ENCODE measurements around the gene CLTCL1. TPM values are rescaled to one million over a fixed set of nuclear protein-coding genes. Genes with fewer than 3 reads are reported as not detected.
"Not testable (repeated sequence)": the region's sequence is repeated elsewhere in the genome, so short reads cannot be mapped to it uniquely, and the experiment has no call there.

Gene CLTCL1
- total RNA-seq, 1 donor from 2014 or later, result 24.5 TPM

DNA sequence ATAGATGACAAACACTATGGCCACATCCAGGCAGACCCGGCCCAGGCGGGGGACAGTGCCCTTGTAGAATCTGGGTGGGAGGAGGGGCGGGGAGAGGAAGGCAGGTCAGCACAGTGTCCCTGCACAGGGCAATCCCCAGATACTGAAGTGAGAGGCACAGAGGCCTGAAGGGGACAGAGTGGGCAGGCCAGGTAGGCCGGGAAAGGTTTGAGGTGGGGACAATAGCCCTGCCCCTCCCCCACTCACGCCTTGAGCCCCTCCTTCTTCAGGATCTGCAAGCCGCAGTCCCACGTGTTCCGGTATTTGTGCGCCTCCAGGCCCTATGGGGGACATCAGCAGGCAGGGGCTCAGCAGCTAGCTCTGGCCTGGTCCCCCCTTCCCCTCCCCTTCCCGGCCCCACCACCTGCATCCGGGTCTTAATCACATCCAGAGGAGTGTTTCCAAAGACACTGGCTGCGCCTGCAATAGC, 115.3 kb downstream of the CLTCL1 start:
- DNase-seq (ENCODE audit: low read depth), result no peak

DNA sequence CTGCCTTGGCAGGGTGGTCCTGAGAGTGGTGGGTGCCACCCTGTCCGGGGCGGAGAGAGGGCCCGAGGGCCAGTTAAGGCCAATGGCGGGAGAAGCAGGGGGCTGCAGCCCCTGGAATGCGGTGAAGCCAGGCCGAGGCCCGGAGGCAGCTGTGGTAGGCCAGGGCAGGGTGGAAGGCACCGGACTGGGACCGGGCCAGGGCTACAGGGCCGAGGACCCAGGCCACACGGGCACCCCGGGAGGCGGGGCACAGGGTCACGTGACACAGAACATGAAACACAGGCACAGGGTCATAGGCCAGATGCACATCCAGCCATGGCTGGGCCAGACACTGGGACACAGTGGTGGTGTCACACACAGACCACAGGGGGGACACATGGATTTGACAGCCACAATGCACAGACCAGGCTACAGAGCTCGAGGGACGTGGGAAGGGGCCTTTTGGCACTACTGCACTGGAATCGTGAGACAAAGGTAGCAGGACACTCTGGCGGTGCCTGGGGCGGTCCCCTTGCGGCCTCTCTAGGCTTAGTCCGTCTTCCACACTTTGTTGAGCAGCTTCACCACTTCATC, 115.8 kb downstream of the CLTCL1 start:
- DNase-seq (ENCODE audit: low read depth), result no peak

DNA sequence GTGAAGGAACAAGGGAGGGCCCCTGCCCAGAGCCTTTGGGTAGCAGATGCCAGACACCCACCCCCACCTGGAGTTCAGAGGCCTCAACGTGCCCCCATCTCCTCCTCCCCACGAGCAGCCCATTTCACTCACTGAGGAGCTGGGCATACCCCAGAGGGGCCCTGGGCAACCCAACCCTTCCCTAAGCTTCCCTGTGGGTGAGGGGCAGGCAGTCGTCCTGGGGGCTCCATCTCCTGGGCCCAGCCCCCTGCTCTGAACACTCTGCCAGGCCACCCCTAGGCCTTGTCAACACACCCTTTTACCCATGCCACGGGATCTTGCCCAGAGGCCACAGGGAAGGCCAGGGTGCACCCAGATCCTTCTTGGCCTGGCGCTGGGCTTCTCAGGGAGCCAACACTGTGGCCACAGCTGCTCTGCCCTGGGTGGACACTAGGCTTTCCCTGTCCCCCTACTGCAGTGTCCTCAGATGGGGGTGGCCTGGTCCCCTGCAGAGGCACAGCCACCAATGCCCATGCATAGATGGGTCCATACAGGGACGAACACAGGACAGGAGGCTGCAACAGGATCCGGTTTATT, 116.4 kb downstream of the CLTCL1 start:
- no peak for DNase-seq (ENCODE audit: low read depth)

DNA sequence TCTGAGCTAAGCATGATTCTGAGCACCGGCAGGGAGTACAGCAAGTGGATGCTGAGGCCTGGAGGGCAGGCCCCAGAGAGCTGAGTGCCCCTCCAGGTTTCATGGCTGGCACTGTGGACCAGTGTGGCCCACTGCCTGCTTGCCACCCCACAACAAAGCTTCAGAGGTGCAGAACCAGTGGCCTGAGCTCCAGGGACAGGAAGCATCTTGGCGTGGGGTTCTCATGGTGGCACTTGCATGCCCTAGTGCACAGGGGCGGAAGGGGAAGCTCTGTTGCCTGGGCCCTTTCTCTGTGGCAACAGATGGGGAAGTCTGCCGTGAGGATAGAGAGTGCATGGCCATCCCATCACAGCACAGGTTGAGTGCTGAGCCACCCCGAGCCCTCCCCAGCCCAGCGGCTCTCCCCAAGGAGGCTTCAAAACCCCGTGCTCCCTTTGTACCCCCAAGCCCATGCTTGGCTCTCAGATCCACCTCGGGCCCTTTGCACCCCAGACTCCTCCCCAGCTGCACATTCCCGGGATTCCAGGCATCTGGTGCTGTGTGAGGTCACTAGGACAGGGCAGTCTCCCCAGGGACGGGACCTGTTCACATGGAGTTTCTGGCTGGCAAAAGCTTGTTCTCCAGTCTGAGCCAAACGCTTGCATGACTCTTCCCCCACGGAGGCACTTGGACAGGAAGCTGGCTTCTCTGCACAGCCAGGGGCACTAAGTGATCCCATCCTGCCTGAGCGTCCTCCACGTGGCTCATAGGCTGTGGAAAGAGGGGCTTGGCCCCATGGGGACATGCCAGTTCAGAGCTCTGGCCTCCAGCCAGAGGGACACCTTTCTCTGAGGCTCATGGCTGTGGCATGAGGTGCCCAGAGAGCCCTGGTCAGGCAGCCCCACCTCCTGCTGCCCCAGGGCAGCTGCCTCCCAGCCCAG, 117.2 kb downstream of the CLTCL1 start:
- peak; percentile 47 for DNase-seq (ENCODE audit: low read depth)

DNA sequence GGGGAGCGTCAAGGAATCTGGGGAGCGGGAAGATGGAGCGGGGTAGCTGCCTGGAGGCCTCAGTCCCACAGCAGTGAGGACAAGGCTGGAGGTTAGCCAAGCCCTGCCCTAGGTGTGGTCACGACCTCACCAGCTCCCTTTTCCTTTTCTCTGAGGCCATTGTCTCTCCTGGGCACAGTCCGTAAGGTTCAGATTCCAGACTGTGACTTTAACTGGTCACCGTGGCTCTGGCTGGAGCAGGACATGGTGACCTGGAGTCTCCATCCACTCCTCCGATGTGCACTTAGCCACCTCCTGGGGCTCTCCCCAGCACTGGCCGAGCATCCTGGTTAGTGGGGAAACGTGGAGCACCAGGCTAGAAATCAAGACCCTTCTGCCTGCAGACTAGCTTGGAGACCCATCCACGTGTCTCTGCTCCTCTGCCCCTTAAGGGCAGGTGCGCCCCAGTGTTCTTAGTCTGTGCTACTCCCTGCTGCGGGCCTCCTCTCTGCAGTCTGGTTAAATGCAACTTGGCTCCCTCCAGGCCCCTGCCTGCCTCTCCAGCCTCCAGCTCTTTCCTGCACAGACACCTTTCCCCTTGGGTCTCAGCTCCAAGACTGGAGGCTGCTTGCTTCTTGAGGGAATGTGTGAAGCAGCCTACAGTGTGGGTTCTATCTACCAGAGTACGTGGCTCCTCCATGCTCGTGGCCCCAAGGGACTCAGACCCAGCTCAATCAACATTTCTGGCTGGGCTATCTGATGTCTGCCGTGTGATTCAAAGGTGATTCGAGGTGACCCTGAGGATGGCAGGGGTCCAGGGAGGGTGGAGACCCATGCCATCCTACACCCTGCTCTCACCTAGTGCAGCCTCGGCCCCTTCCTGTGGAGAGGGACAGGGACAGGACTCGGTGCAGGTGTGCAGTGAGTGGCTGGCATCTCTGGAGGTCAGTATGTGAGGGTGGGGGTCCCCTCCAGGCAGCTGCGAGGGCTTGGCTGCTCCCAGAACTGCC, 118.2 kb downstream of the CLTCL1 start:
- no peak for DNase-seq (ENCODE audit: low read depth)

DNA sequence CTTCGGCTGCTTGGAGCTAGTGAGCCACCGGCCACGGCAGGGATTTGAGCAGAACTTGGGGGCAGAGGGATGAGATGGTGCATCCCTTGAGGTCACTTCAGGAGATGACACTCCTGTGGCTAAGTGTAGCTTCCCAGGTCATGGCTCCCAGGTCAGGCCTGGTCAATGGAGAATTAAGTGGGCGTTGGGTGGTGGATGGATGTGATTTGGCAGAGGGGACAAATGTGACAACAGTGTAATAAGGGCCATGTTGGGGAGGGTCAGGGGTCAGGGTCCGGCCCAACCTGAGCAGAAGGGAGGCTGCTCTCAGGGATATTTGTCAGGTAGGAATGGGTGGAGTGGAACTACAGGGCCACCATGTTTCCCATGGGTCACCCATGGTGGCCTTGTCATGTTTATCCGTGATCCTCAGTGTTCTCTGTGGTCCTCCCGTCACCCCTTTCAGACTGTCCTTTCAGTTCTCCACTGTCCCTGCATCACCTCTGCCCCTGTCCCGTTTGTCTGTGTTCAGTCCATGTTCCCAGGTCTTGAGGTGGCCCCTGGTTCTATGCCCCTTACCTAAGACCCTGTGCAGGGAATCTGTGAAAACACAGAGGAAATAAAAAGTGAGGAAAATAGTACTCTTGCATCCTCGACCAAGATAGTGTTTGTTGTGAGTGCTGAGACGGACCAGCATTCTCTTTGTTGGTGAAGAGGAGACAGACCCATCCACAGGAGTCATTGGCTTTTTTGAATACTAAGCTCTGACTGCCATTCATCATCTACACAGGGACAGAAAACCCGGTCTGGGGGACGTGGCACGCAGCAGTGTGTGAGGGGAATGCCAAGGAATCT, 119.1 kb downstream of the CLTCL1 start:
- DNase-seq (ENCODE audit: low read depth), result no peak

DNA sequence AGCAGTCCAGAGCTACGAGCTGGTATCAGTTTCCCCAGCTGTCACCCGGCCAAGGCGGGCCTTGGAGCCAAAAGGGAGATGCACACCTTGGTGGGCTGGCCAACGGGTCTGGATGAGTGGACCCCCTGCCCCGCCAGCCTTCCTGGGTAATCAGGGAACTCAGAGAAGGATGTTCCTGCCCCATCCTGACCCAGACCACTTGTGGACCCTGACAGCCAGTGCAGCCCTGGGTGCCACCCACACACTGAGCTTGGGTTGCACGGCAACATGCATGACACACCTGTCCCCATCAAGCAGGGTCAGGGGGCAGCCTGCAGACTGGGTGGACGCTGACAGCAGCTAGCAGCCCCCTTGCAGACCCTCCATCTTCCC, 121.6 kb downstream of the CLTCL1 start:
- DNase-seq (ENCODE audit: low read depth), result no peak

DNA sequence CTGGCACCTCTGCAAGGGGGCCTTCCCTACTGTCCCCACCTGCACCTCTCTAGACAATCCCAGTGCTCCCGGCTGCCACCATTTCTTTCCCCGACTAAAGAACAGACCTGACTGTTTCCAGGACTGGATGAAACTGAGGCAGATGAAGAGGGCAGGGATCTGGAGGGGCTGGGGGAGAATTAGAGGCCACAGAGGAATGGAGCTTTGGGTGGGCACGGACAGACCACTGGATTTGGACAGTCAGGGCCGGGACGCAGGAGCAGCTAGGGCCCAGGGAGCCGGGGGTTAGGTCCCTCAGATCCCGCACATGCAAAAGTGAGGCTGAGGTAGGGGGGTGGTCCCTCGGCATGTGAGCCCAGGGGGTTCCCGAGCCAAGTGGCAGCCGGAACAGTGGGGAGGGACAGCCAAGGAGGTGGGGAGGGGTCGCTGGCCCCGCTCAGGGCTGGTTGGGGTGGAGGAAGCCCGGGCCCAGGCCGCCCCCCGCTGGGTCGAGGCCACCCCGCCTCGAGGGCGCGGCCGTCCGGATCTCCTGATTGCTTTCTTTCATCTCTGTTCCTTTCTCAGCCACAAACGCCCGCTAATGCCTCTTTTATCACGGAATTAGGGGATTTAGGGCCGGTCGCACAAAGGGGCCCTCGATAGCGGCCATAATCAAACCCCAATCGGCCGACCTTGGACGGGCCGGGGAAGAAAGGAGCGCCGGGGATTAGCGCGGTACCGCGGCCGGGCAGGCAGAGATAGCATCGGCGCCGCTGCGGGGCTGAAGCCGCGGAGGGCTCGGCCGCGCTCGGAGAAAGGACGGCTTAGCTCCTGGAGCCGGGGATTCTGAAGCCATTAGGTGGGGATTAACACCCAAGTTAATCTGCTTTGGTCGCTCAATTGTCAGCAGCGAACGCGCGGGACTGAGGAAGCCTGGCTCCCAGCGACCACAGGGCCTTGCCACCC, 122.2 kb downstream of the CLTCL1 start:
- DNase-seq (ENCODE audit: low read depth), result no peak

DNA sequence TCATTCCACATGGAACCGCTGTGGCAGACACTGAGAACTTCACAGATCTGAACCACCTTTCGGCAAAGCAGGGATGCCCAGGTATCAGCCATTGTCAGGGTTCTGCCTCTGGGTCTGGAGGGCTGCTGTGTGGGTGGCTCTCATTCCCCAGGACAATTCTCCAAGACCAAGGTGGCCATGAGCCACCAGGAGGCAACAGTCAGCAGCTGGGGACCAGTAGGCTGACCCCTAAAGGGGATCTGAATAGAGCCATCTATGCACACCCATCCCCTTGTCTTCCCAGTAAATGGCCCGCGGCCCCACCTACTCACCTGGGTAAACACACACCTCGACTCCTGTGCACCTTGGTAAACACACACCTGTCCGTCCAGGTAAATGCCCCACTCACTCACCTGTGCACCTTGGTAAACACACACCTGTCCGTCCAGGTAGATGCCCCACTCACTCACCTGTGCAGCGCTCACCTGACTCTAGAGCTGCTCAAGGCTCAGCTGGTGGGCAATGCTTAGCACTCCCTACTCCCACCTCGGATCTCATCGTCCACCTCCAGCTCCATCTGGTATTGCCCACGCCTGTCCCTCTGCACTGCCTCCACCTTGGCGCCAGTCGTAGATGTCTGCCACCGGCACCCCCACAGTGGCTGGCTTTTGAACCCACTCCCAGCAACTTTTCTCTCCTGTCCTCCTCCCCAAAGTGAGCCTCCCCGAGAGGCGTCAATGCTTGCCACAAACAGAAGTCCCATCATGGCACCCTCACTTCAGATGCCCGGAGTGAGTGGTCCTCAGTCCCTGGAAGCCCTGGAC, 123.2 kb downstream of the CLTCL1 start:
- no peak for DNase-seq (ENCODE audit: low read depth)

DNA sequence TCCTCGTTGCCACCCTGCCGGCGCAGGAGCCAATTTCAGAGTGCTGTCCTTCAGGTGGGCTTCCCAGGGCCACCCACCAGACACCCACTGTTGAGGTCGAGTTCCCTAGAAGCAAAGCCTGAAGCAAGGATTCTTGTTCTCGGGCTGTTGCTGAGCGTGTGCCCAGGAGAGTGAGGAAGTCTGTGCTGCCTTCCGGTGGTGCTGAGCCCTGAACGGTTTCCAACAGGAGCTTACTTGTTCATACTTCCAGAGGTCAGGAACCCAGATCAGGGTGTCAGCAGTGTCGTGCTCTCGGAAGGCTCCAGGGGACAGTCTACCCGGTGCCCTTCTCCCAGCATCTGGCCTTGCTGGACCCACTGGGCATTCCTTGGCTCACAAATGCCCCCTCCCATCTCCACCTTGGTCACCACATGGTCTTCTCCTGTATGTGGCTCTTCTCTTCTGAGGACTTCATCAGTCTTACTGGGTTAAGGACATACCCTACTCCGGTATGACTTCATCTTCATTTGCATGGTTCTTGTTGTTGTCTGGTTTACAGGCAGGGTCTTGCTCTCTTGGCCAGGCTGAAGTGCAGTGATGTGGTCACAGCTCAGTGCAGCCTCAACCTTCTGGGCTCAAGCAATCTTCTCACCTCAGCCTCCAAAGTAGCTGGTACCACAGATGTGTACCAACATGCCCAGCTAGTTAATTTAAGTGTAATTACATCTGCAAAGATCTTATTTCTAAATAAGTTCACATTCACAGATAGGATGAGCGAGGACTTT, 124.2 kb downstream of the CLTCL1 start:
- DNase-seq (ENCODE audit: low read depth), result no peak

DNA sequence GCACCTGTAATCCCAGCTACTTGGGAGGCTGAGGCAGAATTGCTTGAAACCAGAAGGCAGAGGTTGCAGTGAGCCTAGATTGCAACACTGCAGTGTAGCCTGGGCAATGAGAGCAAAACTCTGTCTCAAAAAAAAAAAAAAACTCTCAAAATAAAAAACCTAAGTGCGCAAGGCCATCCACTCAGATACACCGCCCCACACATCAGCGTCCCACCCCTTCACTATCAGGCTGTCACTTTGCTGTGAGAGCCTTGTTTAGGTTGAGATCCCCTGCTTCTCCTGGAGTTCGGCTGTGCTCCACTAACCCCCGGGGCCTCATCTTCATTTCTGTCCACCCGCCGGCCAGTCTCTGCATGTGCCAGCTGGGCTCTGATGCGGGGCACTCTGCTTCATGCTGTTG, 125.1 kb downstream of the CLTCL1 start:
- DNase-seq (ENCODE audit: low read depth), result no peak

DNA sequence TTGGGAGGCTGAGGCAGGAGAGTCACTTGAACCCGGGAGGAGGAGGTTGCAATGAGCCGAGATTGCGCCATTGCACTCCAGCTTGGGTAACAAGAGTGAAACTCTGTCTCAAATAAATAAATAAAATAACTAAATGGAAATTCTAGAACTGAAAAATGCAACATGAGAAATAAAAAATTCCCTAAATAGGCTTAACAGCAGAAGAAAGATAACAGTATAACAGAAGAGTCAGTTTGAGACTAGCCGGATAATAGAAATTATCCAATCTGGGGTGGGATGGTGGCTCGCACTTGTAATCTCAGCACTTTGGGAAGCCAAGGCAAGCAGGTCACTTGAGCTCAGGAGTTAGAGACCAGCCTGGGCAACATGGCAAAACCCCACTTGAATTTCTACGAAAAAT, 127.1 kb downstream of the CLTCL1 start:
- no peak for DNase-seq (ENCODE audit: low read depth)

DNA sequence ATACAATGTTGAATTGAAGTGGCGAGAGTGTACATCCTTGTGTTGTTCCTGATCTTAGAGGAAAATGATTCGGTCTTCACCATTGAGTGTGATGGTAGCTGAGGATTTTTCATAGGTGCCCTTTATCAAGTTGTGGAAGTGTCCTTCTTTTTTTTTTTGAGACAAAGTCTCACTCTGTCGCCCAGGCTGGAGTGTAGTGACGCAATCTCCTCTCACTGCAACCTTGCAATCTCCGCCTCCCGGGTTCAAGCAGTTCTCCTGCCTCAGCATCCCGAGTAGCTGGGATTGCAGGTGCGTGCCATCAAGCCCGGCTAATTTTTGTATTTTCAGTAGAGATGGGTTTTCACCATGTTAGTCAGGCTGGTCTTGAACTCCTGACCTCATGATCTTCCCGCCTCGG, 132.9 kb downstream of the CLTCL1 start:
- not testable (repeated sequence) for DNase-seq (ENCODE audit: low read depth)

DNA sequence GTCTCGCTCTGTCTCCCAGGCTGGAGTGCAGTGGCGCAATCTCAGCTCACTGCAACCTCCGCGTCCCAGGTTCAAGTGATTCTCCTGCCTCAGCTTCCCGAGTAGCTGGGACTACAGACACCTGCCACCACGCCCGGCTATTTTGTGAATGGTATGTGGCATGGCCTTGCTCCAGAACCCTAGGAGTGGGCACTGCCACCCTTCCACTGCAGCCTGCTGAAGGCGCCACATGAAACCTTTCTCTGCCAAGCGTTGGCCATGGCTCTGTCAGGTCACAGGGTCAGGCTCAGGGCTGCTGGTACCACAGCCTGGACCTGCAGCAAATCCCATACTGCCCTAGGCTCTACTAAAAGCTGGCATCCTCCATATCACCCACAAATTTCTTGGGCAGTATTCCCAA, 135.4 kb downstream of the CLTCL1 start:
- DNase-seq (ENCODE audit: low read depth), result not testable (repeated sequence)

DNA sequence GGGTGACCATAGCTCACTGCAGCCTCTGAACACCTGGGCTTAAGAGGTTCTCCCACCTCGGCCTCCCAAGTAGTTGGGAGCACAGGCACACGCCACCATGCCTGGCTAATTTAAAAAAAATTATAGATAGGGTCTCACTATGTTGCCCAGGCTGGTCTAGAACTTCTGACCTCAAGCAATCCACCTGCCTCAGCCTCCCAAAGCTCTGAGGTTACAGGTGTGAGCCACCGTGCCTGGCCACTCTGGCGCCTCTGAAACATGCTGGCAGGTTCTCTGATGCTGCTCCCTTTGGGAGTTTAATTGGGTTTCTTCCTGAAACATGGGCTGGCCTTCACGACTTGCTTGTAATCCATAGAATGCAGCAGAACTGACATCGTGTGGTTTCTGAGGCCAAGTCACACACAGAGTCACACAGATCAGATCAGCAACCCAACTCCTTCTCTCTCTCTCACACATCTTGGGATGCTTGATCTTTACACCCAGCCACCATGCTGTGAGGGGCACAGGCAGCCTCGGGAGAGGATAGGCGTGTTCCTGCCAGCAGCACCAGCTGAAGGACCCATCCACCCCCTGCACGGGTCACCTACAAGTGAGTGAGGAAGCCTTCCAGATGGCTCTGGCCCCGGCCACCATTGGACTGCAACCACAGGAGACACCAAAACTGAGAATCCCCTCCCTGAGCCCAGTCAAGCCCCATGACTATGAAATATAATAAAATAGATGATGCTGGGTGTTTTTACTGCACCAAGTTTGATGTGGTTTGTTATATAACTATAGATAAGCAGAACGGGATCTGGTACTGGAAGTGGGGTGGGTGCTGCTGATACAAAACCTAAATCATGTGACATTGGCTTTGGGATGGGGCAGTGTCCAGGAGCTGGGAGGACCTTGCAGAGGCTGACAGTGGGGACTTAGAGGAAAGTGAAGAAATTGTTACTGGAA, 138.3 kb downstream of the CLTCL1 start:
- DNase-seq (ENCODE audit: low read depth), result no peak

DNA sequence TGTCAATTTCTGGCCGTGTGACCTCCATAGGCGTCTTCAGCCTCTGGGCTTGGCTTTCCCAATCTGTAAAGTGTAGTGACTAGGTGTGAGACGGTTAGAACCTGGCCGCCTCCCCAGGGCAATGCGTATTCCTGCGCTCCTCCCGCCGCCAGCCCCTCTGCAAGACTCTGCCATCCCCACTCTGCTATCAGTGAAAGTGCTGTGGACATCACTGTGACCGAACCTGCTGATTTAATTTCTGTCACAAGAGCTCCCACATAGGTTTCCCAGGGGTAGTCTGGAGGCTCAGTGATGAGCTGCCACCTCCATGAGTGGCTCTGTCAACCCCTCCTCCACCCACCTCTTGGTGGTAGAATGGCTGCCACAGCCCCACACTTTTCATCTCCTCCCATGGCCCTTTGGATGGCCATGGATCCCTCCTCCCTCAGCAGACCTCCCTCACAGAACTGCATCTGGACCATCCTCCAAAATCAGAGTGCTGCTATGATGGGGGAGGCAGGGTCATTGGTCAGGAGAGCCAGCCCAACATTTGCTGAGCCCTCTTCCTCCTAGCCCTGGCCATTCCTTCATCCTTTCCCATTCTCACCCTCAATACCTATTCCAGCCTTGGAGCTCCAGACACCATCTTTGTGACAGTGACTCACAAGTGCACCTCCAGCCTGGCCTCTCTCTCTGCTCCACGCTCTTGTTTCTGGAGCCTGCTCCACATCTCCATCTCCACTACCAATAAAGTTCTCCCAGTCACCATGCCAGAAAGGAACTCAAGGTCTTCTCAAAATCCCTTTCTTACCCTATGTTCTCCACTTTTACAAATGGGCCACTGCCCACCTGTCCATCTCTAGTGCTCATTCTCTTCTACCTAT, 140.0 kb downstream of the CLTCL1 start:
- no peak for DNase-seq (ENCODE audit: low read depth)

Measured in renal cortical epithelial cell (primary cell).